PC-3 (cell line): ENCODE measurements around the gene NKAP.

ENCODE experiments used
- CTCF ChIP-seq: fragments of 300-600 bp; sonication (generic); conservative IDR thresholded peaks from 2 replicates; pipeline ENCODE4 v1.5.1; 2017; ENCODE audit warnings: antibody characterized with exemption, low read depth, mild to moderate bottlenecking, low read length
- EZH2 ChIP-seq: fragments of 300-600 bp; sonication (generic); IDR thresholded peaks from one replicate; pipeline ENCODE4 v1.6.1; 2017; ENCODE audit warnings: antibody characterized with exemption, mild to moderate bottlenecking, low read length; ENCODE audit not compliant: unreplicated experiment
- EZH2phosphoT487 ChIP-seq: fragments of 300-600 bp; sonication (generic); IDR thresholded peaks from 2 replicates; pipeline ENCODE4 v1.6.1; 2018; ENCODE audit warnings: mild to moderate bottlenecking, antibody characterized with exemption, low read length, borderline replicate concordance

- TF ChIP-seq EZH2phosphoT487: no peak
- peak; percentile 69 for TF ChIP-seq CTCF
- no peak for TF ChIP-seq EZH2
These were observed 55.7 kb downstream of the NKAP start for GRCh38 chrX:119887721-119888425.
